ENCODE data around the gene TXNDC16.

DNA sequence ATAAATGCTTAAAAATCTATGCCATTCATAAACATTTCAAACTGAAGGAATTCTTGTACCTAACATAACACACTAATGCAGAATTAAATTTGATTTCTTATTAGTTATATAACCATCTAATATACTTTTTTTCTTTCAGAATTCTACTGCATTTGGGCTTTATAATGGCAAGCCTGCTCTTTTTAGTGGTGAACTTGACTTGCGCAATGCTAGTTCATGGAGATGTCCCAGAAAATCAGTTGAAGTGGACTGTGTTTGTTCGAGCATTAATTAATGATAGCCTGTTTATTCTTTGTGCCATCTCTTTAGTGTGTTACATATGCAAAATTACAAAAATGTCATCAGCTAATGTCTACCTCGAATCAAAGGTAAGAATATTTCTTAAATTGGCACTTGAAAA, 47.7 kb upstream of the TXNDC16 start:
- TF ChIP-seq, protein P1, sequence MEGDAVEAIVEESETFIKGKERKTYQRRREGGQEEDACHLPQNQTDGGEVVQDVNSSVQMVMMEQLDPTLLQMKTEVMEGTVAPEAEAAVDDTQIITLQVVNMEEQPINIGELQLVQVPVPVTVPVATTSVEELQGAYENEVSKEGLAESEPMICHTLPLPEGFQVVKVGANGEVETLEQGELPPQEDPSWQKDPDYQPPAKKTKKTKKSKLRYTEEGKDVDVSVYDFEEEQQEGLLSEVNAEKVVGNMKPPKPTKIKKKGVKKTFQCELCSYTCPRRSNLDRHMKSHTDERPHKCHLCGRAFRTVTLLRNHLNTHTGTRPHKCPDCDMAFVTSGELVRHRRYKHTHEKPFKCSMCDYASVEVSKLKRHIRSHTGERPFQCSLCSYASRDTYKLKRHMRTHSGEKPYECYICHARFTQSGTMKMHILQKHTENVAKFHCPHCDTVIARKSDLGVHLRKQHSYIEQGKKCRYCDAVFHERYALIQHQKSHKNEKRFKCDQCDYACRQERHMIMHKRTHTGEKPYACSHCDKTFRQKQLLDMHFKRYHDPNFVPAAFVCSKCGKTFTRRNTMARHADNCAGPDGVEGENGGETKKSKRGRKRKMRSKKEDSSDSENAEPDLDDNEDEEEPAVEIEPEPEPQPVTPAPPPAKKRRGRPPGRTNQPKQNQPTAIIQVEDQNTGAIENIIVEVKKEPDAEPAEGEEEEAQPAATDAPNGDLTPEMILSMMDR (IDR thresholded peaks at IDR 0.05; ENCODE audit: insufficient read depth, low read length, poor library complexity, severe bottlenecking) = no peak
- TF ChIP-seq EZH2phosphoT487 (conservative IDR thresholded peaks at IDR 0.05; ENCODE audit: low read length) = no peak

All from SU-DHL-6 (cell line).